Activated T-helper 1 cell treated with Interleukin-2 at 50 U/mL for 16 hours (primary cell): ENCODE results near the gene CDC23.
"Not testable (repeated sequence)": the region's sequence is repeated elsewhere in the genome, so short reads cannot be mapped to it uniquely, and the experiment has no call there.

Experiments used
- DNase-seq: peaks from one replicate; pipeline ENCODE4 v3.0.0-alpha.2; 2020; ENCODE audit warnings: low read depth

CDC23 gene, protein sequence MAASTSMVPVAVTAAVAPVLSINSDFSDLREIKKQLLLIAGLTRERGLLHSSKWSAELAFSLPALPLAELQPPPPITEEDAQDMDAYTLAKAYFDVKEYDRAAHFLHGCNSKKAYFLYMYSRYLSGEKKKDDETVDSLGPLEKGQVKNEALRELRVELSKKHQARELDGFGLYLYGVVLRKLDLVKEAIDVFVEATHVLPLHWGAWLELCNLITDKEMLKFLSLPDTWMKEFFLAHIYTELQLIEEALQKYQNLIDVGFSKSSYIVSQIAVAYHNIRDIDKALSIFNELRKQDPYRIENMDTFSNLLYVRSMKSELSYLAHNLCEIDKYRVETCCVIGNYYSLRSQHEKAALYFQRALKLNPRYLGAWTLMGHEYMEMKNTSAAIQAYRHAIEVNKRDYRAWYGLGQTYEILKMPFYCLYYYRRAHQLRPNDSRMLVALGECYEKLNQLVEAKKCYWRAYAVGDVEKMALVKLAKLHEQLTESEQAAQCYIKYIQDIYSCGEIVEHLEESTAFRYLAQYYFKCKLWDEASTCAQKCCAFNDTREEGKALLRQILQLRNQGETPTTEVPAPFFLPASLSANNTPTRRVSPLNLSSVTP

DNA sequence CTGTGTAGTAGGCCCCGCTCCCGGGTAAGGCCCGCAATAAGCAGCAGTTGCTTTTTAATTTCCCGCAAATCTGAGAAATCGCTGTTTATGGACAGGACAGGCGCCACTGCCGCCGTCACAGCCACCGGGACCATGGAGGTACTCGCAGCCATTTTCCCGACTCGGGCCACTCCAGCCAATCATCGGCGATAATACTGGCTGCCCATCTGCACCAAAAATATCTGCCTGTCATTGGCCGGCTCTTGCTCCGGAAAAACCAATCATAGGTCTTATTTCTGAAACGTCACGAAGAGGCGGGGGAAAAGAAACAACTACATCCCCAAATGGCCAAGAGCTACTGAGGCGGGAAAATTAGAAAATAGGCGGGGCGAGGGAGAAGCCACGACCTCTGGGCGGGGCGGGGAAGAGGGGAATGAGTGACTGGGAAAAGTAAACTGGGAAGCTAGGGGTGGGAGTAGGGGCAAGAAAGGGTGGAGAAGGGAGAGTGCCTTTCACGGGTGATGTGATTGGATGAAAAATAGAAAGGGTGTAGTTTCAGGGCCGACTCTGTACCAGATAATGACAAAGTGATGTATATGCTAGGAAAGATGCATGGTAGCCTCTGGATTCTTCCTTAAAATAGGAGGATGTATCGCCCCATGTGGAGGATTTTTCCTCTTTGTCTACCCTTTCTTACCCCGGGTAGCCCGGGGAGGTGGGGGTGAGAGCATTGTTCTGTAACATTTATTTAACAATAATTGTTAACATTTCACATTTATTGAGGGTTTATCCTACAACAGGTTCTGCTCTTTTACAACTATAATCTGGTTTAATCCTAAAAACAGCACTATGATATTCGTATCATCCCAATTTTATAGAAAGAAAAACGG lies at the start of gene CDC23:
Gene CDC23 (minus strand): TSS at position 163 of the 869 bp plus-strand sequence. CDS start 11 bp downstream, at position 152.
- peak; percentile 79 for DNase-seq

DNA sequence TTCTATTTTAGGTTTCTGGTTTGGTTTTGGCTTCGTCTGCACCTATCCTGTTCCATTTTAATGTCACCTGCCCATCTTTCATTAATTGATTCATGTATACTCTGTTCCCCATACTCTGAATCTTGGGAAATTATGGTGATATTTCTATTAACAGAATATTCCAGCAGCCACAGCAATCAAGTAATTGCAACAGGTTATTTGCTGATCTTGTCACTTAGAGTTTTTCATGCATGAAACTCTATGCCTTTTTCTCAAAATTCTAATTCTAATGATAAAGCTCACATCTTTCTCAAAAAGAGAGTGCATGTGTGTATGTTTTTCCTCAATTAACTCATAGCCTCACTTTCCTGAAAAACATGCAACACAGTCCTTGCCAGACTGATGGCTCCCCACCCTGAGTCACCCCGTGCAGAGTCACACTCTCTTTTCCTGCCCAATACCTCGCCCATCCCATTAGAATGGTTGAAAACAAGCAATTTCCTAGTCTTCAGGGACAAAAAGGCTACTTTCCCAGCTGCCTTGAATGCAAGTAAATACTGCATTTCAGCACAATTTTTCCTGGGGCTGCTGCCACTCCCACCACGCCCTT lies 45.7 kb upstream of the CDC23 start:
- DNase-seq = no peak

DNA sequence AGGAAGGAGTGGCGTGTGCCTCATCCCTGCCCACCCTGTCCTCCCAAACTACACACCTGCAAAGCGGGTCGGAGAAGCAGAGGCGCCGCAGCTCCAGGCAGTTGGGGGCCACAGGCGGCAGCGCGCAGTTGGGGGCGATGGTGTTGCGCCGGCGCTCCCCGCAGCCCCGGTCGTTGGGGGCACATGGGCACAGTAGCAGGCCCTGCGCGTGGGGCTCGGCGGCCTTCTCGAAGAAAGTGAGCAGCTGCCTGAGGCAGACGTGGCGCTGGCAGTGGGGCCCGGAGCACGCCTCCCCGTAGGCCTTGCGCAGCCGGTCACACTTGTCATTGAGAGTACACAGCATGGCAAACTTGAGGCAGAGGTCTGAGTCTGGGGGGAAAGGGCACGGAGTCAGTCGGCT lies 44.5 kb upstream of the CDC23 start:
- DNase-seq = no peak

DNA sequence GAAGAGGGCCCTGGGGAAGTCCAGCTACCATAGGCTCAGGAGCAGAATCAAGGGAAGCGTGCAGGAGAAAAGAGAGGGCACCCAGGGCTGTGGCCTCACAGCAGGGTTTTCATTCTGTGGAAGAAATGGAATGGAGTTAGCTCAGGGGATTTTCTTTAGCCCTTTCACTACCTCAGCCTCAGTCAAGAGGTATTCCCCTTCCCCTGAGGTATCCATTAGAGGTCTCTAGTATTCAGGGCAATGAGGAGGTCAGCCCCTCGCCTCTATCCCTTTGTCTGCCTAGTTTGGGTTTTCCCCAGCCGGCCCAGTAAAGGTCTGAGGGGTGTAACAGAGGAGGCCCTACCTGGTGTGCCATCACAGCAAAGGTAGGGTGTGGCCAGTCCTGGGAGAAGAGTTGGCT lies 39.8 kb upstream of the CDC23 start:
- no peak for DNase-seq

DNA sequence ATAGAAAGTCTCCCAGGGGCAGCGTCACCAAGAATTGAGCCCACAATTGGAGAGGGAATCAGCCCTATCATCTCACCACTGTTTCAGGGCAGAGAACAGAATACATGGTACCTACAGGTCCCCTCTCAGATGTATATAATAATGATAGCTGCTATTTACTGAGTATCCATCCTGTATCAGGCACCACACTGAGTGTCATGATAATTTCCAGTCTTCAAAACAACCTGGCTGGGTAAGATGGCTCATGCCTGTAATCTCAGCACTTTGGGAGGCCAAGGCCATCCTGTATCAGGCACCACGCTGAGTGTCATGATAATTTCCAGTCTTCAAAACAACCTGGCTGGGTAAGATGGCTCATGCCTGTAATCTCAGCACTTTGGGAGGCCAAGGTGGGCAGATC lies 34.7 kb upstream of the CDC23 start:
- not testable (repeated sequence) for DNase-seq

DNA sequence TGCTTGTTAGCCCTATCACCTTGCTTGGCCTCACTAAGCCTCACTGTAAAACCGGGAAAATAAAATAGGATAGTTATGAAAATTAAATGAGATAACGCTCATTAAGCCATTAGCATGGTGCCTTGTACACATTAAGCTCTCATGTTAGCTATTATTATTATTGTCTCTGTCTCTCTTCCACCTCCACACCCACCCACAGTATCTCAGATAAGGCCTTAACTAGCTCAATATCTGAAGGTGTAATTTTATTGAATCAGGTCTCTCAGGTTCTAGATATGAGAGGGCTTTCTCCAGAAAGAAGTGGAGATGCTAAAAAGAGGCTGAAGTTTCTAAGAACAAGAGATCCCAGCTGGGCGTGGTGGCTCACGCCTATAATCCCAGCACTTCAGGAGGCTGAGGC lies 33.7 kb upstream of the CDC23 start:
- no peak for DNase-seq

DNA sequence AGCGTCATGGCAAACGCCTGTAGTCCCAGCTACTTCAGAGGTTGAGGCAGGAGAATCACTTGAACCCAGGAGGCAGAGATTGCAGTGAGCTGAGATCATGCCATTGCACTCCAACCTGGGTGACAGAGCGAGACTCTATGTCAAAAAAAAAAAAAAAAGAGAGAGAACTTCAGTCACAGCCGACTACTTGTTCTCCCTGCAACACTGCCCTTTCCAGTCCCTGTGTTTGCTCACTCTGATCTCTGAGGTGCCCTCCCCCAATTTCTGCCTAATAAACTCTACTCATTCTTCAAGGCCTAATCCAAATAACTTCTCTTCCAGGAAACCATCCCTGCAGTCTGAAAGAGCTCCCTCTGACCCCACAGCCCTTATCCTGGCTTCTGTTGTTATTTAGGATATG lies 33.2 kb upstream of the CDC23 start:
- DNase-seq = no peak

DNA sequence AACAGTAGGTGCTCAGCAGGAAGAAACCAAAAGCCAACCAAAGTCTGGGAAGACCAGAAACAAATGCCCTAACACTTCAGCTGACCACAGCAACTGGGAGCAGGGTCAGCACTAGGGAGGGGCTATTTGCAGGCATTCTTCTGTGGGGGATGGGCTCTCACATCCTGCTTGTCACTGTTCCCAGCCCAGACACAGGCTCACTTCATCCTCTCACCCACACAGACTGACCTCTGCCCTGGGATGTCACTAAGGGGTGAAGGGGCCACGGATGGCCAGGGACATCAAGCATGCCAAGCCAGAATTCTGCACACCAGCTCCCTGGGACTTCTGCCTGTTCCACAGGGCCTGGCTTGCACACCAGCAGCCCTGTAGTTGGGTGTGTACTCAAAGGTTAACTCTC lies 32.6 kb upstream of the CDC23 start:
- no peak for DNase-seq

DNA sequence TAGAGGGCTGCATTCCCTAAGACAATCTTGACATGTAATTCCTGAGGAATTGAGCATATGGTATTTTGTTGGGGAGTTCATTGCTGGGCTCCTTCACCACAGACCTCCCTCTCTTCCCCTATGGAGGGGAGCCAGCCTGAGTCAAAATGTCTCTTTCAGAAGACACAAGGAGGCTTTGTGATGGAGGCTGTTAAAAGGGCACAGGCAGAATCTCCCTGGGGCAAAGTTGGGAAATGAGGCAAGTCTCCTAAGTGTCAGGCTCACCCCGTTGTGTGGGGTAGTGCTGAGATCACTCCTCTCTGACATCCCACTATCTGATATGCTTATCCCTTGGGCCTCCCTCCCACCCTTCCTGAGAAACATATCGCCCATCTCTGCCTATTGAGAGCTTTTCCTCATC lies 30.7 kb upstream of the CDC23 start:
- no peak for DNase-seq

DNA sequence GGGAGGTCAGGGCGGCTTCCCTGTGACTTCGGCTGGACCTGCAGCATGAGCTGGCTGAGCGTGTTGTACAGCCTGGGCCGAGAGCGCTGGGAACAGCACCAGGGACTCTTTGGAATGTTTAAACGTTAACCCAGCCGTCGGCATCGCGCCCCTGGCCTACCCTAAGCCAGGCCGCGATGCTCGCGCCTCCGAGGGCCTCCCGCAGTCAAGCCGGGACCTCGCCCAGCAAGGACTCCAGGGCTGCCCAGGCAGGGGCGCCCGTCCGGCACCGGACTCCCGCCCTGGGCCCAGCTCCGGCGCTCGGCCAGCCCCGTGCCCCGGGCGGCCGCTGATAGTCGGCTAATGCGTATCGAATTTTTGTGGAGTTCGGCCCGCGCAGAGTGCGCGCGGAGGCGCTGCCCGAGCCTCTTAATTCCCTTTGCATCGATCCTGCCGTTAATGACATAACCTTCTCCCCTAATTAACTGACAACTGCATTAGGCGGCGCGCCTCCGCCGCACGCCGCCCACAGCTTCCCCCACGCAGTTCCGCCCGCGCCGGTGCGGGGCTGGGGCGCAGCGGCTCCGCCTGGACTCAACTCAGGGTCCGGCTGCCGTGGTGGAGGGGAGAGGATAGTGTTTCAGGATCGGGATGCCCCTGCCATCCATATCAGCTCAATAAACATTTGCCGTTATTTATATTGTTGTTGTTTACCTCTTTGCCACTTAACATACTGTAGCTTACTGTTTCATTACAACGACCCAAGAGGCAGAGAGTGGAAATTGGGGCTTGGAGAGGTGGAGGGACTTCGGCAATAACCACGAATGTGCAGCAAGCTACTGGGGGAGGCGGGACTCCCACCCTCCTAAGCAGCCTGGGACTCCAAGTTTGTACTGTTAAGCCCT lies 28.8 kb upstream of the CDC23 start:
- no peak for DNase-seq

DNA sequence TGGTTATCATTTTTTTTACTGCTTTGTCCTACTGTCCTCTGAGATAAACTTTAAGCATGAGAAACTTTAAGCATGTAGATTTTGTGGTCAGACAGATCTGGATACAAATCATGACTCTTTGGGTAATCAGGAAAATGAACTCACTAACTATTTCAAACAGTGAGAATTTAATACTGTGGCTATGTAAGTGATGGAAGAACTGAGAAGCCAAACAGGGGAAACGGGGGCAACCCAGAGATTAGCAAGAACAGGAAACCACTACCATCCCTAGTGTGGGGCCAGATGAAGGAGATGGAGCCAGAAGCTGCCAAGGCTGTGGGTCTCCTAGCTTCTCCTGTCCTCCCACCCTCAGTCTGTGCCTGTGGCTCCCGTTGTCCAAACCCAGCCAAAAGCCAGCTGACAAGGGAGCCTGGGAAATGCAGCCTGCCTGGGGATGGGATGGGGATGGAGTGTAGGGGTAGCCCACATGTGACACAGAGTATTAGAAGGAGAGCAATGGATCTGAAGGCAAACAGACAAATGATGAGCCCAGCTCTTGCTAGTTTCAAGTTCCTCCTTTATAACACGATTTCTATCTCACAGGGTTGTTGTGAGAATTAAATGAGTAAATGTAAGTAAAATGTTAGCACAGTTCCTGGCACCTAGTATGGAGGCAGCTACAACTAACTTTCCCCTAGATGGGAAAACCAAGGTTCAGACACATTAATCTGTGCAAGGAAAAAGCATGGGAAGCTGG lies 27.7 kb upstream of the CDC23 start:
- DNase-seq = no peak

DNA sequence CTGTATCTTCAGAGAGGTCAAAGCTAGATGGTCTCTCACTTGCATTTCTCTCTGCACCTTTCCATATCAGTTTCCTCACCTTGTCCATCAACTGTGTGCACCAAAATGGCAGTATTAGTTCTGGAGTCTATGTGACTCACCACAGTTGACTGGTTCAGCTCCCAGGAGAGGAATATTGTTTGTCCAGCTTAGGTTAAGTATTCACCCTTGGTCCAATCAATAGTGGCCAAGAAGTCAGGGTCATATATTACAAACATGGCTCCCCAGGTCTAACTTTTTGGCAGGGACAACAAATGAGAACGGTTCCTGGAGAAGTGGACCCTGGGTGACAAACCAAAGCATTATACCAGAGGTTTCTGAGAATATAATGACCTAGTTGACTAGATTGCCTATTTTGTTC lies 24.9 kb upstream of the CDC23 start:
- no peak for DNase-seq

DNA sequence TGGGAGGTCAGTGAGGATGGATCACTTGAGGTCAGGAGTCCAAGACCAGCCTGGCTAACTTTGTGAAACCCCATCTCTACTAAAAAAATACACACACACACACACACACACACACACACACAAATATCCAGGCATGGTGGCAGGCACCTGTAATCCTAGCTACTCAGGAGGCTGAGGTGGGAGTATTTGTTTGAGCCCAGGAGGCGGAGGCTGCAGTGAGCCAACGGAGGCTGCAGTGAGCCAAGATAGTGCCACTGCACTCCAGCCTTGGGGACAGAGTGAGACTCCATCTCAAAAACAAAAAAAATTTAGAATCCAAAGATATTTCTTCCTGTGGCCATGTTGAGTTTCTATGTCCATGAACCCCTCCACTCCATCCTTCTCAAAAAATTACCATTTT lies 21.5 kb upstream of the CDC23 start:
- DNase-seq = no peak

DNA sequence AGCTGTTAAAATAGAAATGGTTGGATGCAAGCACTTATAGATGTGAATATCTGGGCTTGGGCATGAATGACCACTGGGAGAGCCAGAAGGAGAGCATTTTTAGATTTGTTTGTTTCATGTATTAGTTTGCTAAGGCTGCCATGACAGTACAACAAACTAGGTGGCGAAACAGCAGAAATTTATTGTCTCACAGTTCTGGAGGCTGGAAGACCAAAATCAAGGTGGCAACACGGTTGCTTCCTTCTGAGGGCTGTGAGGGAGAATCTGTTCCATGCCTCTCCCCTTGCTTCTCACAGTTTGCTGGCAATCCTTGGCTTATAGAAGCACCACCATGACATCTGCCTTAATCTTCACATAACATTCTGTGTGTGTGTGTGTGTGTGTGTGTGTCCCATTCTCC lies 20.2 kb upstream of the CDC23 start:
- no peak for DNase-seq

DNA sequence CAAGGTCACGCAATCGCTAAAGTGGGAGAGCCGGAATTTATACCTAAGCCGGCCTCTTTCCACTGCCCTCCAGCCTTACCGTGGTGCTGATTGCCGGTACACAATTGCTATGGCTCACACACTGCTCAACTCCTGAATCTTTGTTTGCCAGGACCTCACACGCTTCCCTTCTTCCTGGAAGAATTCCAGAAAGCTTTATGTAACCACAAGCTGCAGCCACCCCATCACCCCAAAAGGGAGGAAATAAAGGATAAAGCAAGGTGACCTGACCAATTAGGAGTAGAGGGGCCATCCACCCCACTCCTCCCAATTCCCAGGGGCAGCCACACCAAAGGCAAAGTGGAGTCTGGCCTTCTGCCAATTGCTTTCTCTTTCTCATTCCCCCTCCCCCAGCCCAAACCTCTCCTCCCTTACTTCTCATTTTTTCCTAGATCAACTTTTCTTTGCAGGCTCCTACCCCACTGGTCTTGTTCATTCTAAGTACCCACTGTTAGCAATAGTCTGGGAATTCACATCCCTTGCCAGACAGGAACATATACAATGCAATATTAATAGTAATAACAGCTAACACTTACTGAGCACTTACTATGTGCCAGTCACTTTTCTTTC lies 18.0 kb upstream of the CDC23 start:
- DNase-seq = no peak

DNA sequence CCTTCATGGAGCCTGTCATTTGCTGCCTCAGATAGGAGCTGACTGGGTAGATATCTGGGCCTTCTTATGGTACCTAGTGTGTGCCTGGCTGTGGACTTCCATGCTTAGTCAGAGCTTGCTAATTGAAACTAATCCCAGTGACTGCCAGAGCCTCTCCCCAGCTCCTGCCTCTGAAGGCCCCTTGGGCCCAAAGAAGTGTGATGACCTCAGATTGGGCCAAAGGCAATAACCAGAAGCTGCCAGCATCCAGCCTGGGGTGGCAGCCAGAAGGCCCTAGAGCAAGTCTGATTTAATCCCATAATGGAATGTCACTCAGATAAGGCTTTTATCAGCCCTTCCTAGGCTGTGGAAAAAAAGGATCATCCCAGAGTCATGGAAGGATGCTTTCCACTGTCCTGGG lies 17.1 kb upstream of the CDC23 start:
- DNase-seq = no peak

DNA sequence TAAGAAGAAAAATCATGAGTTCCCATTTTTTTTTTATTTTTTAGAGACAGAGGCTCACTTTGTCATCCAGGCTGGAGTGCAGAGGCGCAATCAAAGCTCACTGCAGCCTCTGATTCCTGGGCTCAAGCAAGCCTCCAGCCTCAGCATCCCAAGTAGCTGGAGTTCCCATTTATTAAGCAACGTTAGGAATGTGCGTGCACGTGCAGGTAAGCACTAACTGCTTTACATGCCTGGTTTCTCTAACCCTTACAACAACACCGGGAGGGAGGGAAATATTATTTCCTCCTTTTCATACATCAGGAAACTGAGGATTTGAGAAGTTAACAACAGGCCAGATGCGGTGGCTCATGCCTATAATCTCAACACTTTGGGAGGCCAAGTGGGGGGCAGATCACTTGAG lies 16.3 kb upstream of the CDC23 start:
- DNase-seq = no peak

DNA sequence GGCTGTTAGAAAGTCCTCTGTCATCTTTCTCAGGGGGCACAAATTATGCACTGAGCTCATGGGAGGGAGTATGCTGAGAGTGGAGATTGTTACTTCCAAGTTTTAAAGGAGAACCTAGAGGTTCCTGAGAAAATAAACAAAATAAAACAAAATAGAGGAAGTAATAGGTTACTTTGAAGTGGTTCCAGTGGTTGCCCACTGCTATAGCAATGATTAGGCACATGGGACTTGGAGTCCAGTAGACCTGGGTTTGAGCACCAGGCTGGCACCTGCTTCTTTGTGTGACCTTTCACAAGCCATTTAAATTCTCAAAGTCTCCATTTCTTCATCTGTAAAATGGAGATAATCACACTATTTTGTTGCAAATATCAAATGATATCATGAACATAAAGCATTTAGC lies 13.8 kb upstream of the CDC23 start:
- DNase-seq = no peak

DNA sequence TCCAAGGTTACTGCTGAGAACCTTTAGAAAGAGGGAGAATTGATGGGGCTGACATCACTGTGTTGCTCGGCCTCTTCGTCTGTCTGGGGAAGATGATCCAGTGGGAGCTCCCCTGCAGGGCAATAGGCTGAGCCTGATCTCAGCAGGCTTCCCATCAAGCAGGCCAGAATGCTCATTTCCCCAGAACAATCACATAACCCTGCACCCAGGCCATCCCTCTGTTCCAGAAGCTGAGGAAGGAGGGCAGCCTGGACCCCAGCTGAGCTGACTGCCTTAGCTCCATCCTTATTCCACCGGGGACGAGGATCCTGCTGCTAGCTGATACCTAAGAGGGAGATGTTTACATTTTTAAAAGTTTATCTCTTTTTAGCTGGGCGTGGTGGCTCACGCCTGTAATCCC lies 11.6 kb upstream of the CDC23 start:
- DNase-seq = no peak

DNA sequence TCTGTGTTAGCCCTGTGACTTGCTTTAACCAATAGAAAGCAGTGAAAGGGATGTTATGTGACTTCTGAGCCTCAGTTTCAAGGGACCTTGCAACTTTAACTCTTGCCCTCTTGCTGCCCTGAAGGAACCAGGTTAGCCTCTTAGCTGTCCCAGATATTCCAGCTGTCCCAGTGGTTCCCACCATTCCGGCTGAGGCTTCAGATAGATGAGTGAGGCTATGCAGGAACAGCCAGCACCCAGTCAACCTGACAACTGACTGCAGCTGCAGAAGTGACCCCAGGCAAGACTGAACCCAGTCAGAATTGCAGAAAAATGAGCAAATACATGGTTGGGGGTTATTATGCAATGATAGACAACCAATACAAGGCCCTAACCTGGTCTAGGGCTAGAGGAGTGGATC lies 10.4 kb upstream of the CDC23 start:
- DNase-seq = no peak
